NT2/D1 (cell line): ENCODE results near the gene NCAM2.

ENCODE experiments used
- DNase-seq: peaks from one replicate; pipeline ENCODE4 v3.0.0-alpha.2; 2011; ENCODE audit warnings: low read depth, low spot score
- H3K27me3 ChIP-seq: 2 replicates; pipeline ENCODE4 v1.6.0; 2011; ENCODE audit warnings: mild to moderate bottlenecking; ENCODE audit not compliant: insufficient read length, insufficient read depth
- H3K36me3 ChIP-seq: 2 replicates; pipeline ENCODE4 v1.6.1; 2011; ENCODE audit warnings: mild to moderate bottlenecking, low read length, mixed read lengths; ENCODE audit not compliant: insufficient read depth, insufficient read length
- H3K4me1 ChIP-seq: 2 replicates; pipeline ENCODE4 v1.5.1; 2011; ENCODE audit not compliant: insufficient read depth, insufficient read length
- H3K4me3 ChIP-seq: 2 replicates; pipeline ENCODE4 v1.5.1; 2011; ENCODE audit warnings: low read depth; ENCODE audit not compliant: insufficient read length
- H3K9ac ChIP-seq: 2 replicates; pipeline ENCODE4 v1.6.0; 2011; ENCODE audit warnings: low read depth; ENCODE audit not compliant: insufficient read length
- H3K9me3 ChIP-seq: 2 replicates; pipeline ENCODE4 v1.5.1; 2011; ENCODE audit warnings: mild to moderate bottlenecking, low read length; ENCODE audit not compliant: insufficient read depth
- SUZ12 ChIP-seq: IDR thresholded peaks from 2 replicates; pipeline ENCODE4 v1.6.1; 2011; ENCODE audit not compliant: insufficient read length, insufficient read depth; ENCODE audit errors: extremely low read depth
- YY1 ChIP-seq: IDR thresholded peaks from 2 replicates; pipeline ENCODE4 v1.6.1; 2011; ENCODE audit not compliant: insufficient read length, insufficient read depth
- ZNF274 ChIP-seq: IDR thresholded peaks from 2 replicates; pipeline ENCODE4 v1.6.1; 2011; ENCODE audit warnings: mild to moderate bottlenecking, low read depth, low read length

The NCAM2 gene

GRCh38 chr21:21286170-21286798 is 288.1 kb downstream of the NCAM2 start:
- Histone ChIP-seq H3K36me3 (no peaks in the 10 kb centered on the region), H3K4me3 (no peak overlapping the region), H3K9ac (no peak overlapping the region), H3K27me3 (no peaks in the 10 kb centered on the region), H3K9me3 (no peaks in the 10 kb centered on the region), H3K4me1 (no peaks in the 10 kb centered on the region)
- no peak for DNase-seq
- TF ChIP-seq ZNF274 (no peak), YY1 (no peak), SUZ12 (no peak)

GRCh38 chr21:21290751-21291150 is 292.5 kb downstream of the NCAM2 start:
- TF ChIP-seq SUZ12 (no peak), YY1 (no peak), ZNF274 (no peak)
- Histone ChIP-seq H3K9me3 (no peaks in the 10 kb centered on the region), H3K36me3 (no peaks in the 10 kb centered on the region), H3K4me1 (no peaks in the 10 kb centered on the region), H3K4me3 (no peak overlapping the region), H3K27me3 (no peaks in the 10 kb centered on the region), H3K9ac (no peak overlapping the region)
- DNase-seq: no peak

- Histone ChIP-seq H3K36me3 (no peaks in the 10 kb centered on the region), H3K9me3 (no peaks in the 10 kb centered on the region), H3K9ac (no peak overlapping the region), H3K4me3 (no peak overlapping the region), H3K4me1 (no peaks in the 10 kb centered on the region), H3K27me3 (no peaks in the 10 kb centered on the region)
- TF ChIP-seq YY1 (no peak), SUZ12 (no peak), ZNF274 (no peak)
- DNase-seq: no peak
These were observed 293.8 kb downstream of the NCAM2 start for GRCh38 chr21:21291883-21292569.

- TF ChIP-seq SUZ12 (no peak), ZNF274 (no peak), YY1 (no peak)
- Histone ChIP-seq H3K4me1 (no peaks in the 10 kb centered on the region), H3K9me3 (no peaks in the 10 kb centered on the region), H3K4me3 (no peak overlapping the region), H3K9ac (no peak overlapping the region), H3K27me3 (no peaks in the 10 kb centered on the region), H3K36me3 (no peaks in the 10 kb centered on the region)
- DNase-seq: no peak
These were observed 297.1 kb downstream of the NCAM2 start for GRCh38 chr21:21295303-21295702.

- no peaks in the 10 kb centered on the region for H3K36me3 ChIP-seq
- no peaks in the 10 kb centered on the region for H3K27me3 ChIP-seq
- H3K9ac ChIP-seq: no peak overlapping the region
- no peak for DNase-seq
- no peaks in the 10 kb centered on the region for H3K9me3 ChIP-seq
- H3K4me1 ChIP-seq: no peaks in the 10 kb centered on the region
- H3K4me3 ChIP-seq: no peak overlapping the region
- TF ChIP-seq ZNF274 (no peak), SUZ12 (no peak), YY1 (no peak)
These were observed 299.0 kb downstream of the NCAM2 start for GRCh38 chr21:21297211-21297610.

- Histone ChIP-seq H3K9ac (no peak overlapping the region), H3K36me3 (no peaks in the 10 kb centered on the region), H3K4me3 (no peak overlapping the region), H3K4me1 (no peaks in the 10 kb centered on the region), H3K27me3 (no peaks in the 10 kb centered on the region), H3K9me3 (no peaks in the 10 kb centered on the region)
- no peak for DNase-seq
- TF ChIP-seq SUZ12 (no peak), ZNF274 (no peak), YY1 (no peak)
These were observed 302.8 kb downstream of the NCAM2 start for GRCh38 chr21:21301013-21301412.

GRCh38 chr21:21309510-21309909 is 311.3 kb downstream of the NCAM2 start:
- no peak for DNase-seq
- Histone ChIP-seq H3K9ac (no peak overlapping the region), H3K4me3 (no peak overlapping the region), H3K9me3 (no peaks in the 10 kb centered on the region), H3K36me3 (no peaks in the 10 kb centered on the region), H3K27me3 (no peaks in the 10 kb centered on the region), H3K4me1 (no peaks in the 10 kb centered on the region)
- TF ChIP-seq SUZ12 (no peak), ZNF274 (no peak), YY1 (no peak)
